HEK293T (cell line): Measurements from ENCODE around the gene MOCOS.
A peak's percentile ranks its signal among the peaks of the same experiment; 100 is the strongest.

Experiments
- CTCF ChIA-PET: fragments of 350-600 bp; formaldehyde crosslinking; extraction: SDS; loops from one replicate; lab custom pipeline; 2021; ENCODE audit warnings: antibody characterized with exemption, inconsistent platforms; lab: Yijun Ruan, JAX
- POLR2A ChIA-PET: fragments of 350-600 bp; formaldehyde crosslinking; extraction: SDS; loops from one replicate; lab custom pipeline; 2020; ENCODE audit warnings: antibody characterized with exemption, inconsistent platforms; lab: Yijun Ruan, JAX
- DNase-seq: peaks from one replicate; pipeline ENCODE4 v3.0.0; 2012; ENCODE audit warnings: mixed read lengths; ENCODE audit errors: extremely low spot score
- ARNT ChIP-seq: fragments of 450-650 bp; IDR thresholded peaks from 2 replicates; pipeline ENCODE4 v1.6.1; 2017; ENCODE audit warnings: mild to moderate bottlenecking
- BHLHE40 ChIP-seq: fragments of 450-650 bp; IDR thresholded peaks from 2 replicates; pipeline ENCODE4 v1.6.1; 2016; ENCODE audit warnings: mild to moderate bottlenecking, moderate library complexity, borderline replicate concordance
- CTBP1 ChIP-seq: fragments of 450-650 bp; IDR thresholded peaks from 2 replicates; pipeline ENCODE4 v1.6.1; 2016; ENCODE audit warnings: borderline replicate concordance
- ELF4 ChIP-seq: fragments of 450-650 bp; IDR thresholded peaks from 2 replicates; pipeline ENCODE4 v1.6.1; 2017; ENCODE audit warnings: antibody characterized with exemption
- FOXA1 ChIP-seq: fragments of 450-650 bp; IDR thresholded peaks from 2 replicates; pipeline ENCODE4 v1.6.1; 2016; ENCODE audit warnings: mild to moderate bottlenecking
- FOXK2 ChIP-seq: fragments of 450-650 bp; IDR thresholded peaks from 2 replicates; pipeline ENCODE4 v1.6.1; 2016; ENCODE audit warnings: mild to moderate bottlenecking
- FOXM1 ChIP-seq: fragments of 450-650 bp; IDR thresholded peaks from 2 replicates; pipeline ENCODE4 v1.6.1; 2017; ENCODE audit warnings: mild to moderate bottlenecking, borderline replicate concordance
- HDGF ChIP-seq: fragments of 450-650 bp; IDR thresholded peaks from 2 replicates; pipeline ENCODE4 v1.6.1; 2017; ENCODE audit warnings: antibody characterized with exemption, borderline replicate concordance
- L3MBTL2 ChIP-seq: fragments of 450-650 bp; conservative IDR thresholded peaks from 2 replicates; pipeline ENCODE4 v1.6.1; 2016; ENCODE audit warnings: mild to moderate bottlenecking
- LEF1 ChIP-seq: fragments of 450-650 bp; IDR thresholded peaks from 2 replicates; pipeline ENCODE4 v1.6.1; 2017; ENCODE audit warnings: mild to moderate bottlenecking, borderline replicate concordance
- NFRKB ChIP-seq: fragments of 450-650 bp; IDR thresholded peaks from 2 replicates; pipeline ENCODE4 v1.6.1; 2016; ENCODE audit warnings: mild to moderate bottlenecking, moderate library complexity
- SP1 ChIP-seq: fragments of 450-650 bp; IDR thresholded peaks from 2 replicates; pipeline ENCODE4 v1.6.1; 2017
- SUZ12 ChIP-seq: fragments of 450-650 bp; IDR thresholded peaks from 2 replicates; pipeline ENCODE4 v1.6.1; 2016; ENCODE audit warnings: mild to moderate bottlenecking
- TARDBP ChIP-seq: fragments of 450-650 bp; IDR thresholded peaks from 2 replicates; pipeline ENCODE4 v1.6.1; 2016
- ZNF384 ChIP-seq: fragments of 450-650 bp; IDR thresholded peaks from 2 replicates; pipeline ENCODE4 v1.6.1; 2016
- TF ChIP-seq, protein P1 (sequence below): fragments of 450-650 bp; IDR thresholded peaks from 2 replicates; pipeline ENCODE4 v1.6.1; 2016

Gene MOCOS

GRCh38 chr18:36195427-36196122 is 8.3 kb downstream of the MOCOS start:
- POLR2A ChIA-PET, result no interaction called here
- TF ChIP-seq LEF1 (no peak), ELF4 (no peak), FOXA1 (no peak), BHLHE40 (no peak), HDGF (no peak), FOXK2 (no peak), ARNT (no peak), CTBP1 (no peak), SP1 (no peak), L3MBTL2 (no peak), ZNF384 (no peak), FOXM1 (no peak), NFRKB (no peak), SUZ12 (no peak), TARDBP (no peak)
- TF ChIP-seq, protein P1, sequence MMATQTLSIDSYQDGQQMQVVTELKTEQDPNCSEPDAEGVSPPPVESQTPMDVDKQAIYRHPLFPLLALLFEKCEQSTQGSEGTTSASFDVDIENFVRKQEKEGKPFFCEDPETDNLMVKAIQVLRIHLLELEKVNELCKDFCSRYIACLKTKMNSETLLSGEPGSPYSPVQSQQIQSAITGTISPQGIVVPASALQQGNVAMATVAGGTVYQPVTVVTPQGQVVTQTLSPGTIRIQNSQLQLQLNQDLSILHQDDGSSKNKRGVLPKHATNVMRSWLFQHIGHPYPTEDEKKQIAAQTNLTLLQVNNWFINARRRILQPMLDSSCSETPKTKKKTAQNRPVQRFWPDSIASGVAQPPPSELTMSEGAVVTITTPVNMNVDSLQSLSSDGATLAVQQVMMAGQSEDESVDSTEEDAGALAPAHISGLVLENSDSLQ, result no peak
- CTCF ChIA-PET, result interaction anchor here (0.9 to 1.0 kb wide), 2 partner anchors 89 to 100 kb away, joined by 3 read pairs; no protein-coding TSS in a partner anchor
- DNase-seq, result peak; percentile 7

DNA sequence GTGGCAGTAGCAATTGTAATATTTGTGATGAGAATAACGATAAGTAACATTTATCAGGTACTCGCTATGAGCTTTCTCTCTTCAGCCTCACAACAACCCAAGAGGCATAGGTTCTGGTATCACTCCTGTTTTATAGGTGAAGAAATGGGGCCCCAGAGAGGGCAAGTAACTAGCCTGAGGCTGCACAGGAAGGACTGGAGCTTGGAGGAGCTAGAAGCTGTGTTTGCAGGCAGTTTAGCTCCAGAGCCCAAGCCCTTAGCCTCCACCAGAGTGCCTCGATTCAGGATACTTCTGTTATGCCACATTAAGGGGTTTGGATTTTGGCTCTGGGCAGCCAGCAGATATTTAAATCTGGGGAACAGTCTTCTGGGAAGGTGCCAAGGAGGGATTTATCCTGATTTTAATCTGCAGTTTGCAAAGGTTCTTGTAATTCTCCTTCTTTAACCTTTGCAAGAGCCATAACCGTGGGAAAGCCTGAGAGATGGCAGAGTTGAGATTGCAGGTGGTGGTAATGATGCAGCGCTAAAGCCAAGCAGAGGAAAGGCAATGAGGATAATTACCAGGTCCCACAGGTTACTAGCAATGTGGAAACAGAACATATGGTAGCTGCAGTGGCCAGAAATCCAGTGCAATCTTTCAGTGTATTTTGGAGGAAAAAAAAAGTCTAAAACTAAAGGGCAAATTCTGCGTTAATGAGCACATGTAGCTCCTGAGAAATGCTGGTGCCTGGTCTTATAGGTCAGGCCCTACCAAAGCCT is 9.1 kb downstream of the MOCOS start:
- DNase-seq, result no peak
- CTCF ChIA-PET, result interaction anchor here (1.0 kb wide), 1 partner anchor 88 kb away, joined by 3 read pairs; no protein-coding TSS in a partner anchor
- POLR2A ChIA-PET, result interaction anchor here (1.0 to 1.1 kb wide), 2 partner anchors 8 to 9 kb away, joined by 3 to 4 read pairs; partner anchors contain the start of gene MOCOS
- TF ChIP-seq FOXM1 (no peak), ARNT (no peak), BHLHE40 (no peak), SP1 (no peak), CTBP1 (no peak)

GRCh38 chr18:36197511-36198166 is 10.3 kb downstream of the MOCOS start:
- ChIA-PET CTCF (no interaction called here), POLR2A (interaction anchor here (1.0 to 1.1 kb wide), 2 partner anchors 9 to 10 kb away, joined by 3 to 4 read pairs; partner anchors contain the start of gene MOCOS)
- no peak for TF ChIP-seq SUZ12
- TF ChIP-seq L3MBTL2, result no peak
- TF ChIP-seq NFRKB, result no peak
- no peak for TF ChIP-seq HDGF
- TF ChIP-seq, protein P1, result no peak
- no peak for TF ChIP-seq FOXM1
- no peak for TF ChIP-seq ARNT
- TF ChIP-seq LEF1, result no peak
- TF ChIP-seq ELF4, result no peak
- no peak for TF ChIP-seq FOXK2
- TF ChIP-seq CTBP1, result no peak
- no peak for TF ChIP-seq SP1
- TF ChIP-seq ZNF384, result no peak
- TF ChIP-seq FOXA1, result no peak
- no peak for TF ChIP-seq TARDBP
- no peak for TF ChIP-seq BHLHE40
- no peak for DNase-seq

DNA sequence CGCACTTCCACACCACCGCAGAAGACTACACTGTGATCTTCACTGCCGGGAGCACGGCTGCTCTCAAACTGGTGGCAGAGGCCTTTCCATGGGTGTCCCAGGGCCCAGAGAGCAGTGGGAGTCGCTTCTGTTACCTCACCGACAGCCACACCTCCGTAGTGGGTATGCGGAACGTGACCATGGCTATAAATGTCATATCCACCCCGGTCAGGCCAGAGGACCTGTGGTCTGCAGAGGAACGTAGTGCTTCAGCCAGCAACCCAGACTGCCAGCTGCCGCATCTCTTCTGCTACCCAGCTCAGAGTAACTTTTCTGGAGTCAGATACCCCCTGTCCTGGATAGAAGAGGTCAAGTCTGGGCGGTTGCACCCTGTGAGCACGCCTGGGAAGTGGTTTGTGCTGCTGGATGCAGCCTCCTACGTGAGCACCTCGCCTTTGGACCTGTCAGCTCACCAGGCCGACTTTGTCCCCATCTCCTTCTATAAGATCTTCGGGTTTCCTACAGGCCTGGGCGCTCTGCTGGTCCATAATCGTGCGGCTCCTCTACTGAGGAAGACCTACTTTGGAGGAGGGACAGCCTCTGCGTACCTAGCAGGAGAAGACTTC is 12.5 kb downstream of the MOCOS start:
- CTCF ChIA-PET, result interaction anchor here (0.6 kb wide), 1 partner anchor 1046 kb away, joined by 3 read pairs; no protein-coding TSS in a partner anchor
- no peak for TF ChIP-seq TARDBP
- no peak for TF ChIP-seq LEF1
- TF ChIP-seq, protein P1, result no peak
- no peak for TF ChIP-seq SUZ12
- no peak for TF ChIP-seq FOXM1
- TF ChIP-seq FOXK2, result no peak
- TF ChIP-seq ZNF384, result no peak
- TF ChIP-seq ELF4, result no peak
- TF ChIP-seq FOXA1, result no peak
- no peak for TF ChIP-seq SP1
- no peak for TF ChIP-seq NFRKB
- no peak for TF ChIP-seq L3MBTL2
- no peak for TF ChIP-seq HDGF
- TF ChIP-seq CTBP1, result no peak
- TF ChIP-seq BHLHE40, result no peak
- TF ChIP-seq ARNT, result no peak
- no peak for DNase-seq
- POLR2A ChIA-PET, result no interaction called here
